ENCODE measurements around the gene RMC1.

Gene RMC1

GRCh38 chr18:23532848-23533247 is 29.5 kb downstream of the RMC1 start:
- peaks cover 41% of the 10 kb centered on the region for H3K36me3 Mint-ChIP-seq
- H3K27me3 Mint-ChIP-seq: no peaks in the 10 kb centered on the region
- DNase-seq (ENCODE audit: low spot score in 2 of 2) (no peak), ATAC-seq (ENCODE audit: low read depth) (no peak)
- H3K4me3 Mint-ChIP-seq: no peak overlapping the region
- H3K27ac Mint-ChIP-seq: peak overlapping the region; percentile 20
- H3K9me3 Mint-ChIP-seq: no peaks in the 10 kb centered on the region
- no peaks in the 10 kb centered on the region for H3K4me1 Mint-ChIP-seq

- peaks cover 4% of the 10 kb centered on the region for H3K4me1 Mint-ChIP-seq
- no peak overlapping the region for H3K27ac Mint-ChIP-seq
- no peaks in the 10 kb centered on the region for H3K27me3 Mint-ChIP-seq
- H3K36me3 Mint-ChIP-seq: peaks cover 35% of the 10 kb centered on the region
- H3K4me3 Mint-ChIP-seq: no peak overlapping the region
- ATAC-seq (ENCODE audit: low read depth) (no peak), DNase-seq (ENCODE audit: low spot score in 2 of 2) (no peak)
- H3K9me3 Mint-ChIP-seq: no peaks in the 10 kb centered on the region
These were observed 31.0 kb downstream of the RMC1 start for GRCh38 chr18:23534276-23534675.

GRCh38 chr18:23536204-23536603 is 32.9 kb downstream of the RMC1 start:
- H3K9me3 Mint-ChIP-seq: no peaks in the 10 kb centered on the region
- no peaks in the 10 kb centered on the region for H3K27me3 Mint-ChIP-seq
- peaks cover 21% of the 10 kb centered on the region for H3K36me3 Mint-ChIP-seq
- peaks cover 20% of the 10 kb centered on the region for H3K4me1 Mint-ChIP-seq
- no peak overlapping the region for H3K4me3 Mint-ChIP-seq
- no peak overlapping the region for H3K27ac Mint-ChIP-seq
- no peak for DNase-seq (ENCODE audit: low spot score in 2 of 2)
- ATAC-seq (ENCODE audit: low read depth): no peak

GRCh38 chr18:23537274-23537673 is 34.0 kb downstream of the RMC1 start:
- H3K27ac Mint-ChIP-seq: no peak overlapping the region
- no peak overlapping the region for H3K4me3 Mint-ChIP-seq
- H3K9me3 Mint-ChIP-seq: no peaks in the 10 kb centered on the region

GRCh38 chr18:23538001-23538400 is 34.7 kb downstream of the RMC1 start:
- H3K9me3 Mint-ChIP-seq: no peaks in the 10 kb centered on the region
- no peaks in the 10 kb centered on the region for H3K27me3 Mint-ChIP-seq
- H3K4me3 Mint-ChIP-seq: no peak overlapping the region
- H3K27ac Mint-ChIP-seq: no peak overlapping the region
- peaks cover 10% of the 10 kb centered on the region for H3K36me3 Mint-ChIP-seq
- H3K4me1 Mint-ChIP-seq: peaks cover 22% of the 10 kb centered on the region
- ATAC-seq (ENCODE audit: low read depth) (no peak), DNase-seq (ENCODE audit: low spot score in 2 of 2) (no peak)

More at GRCh38 chr18:23537274-23537673, 34.0 kb downstream of the RMC1 start:
- ATAC-seq (ENCODE audit: low read depth): no peak
- no peak for DNase-seq (ENCODE audit: low spot score in 2 of 2)
- H3K27me3 Mint-ChIP-seq: no peaks in the 10 kb centered on the region
- H3K36me3 Mint-ChIP-seq: peaks cover 14% of the 10 kb centered on the region
- peaks cover 22% of the 10 kb centered on the region for H3K4me1 Mint-ChIP-seq

- H3K9me3 Mint-ChIP-seq: no peaks in the 10 kb centered on the region
- no peak overlapping the region for H3K4me3 Mint-ChIP-seq
- H3K27me3 Mint-ChIP-seq: no peaks in the 10 kb centered on the region
- DNase-seq (ENCODE audit: low spot score in 2 of 2) (no peak), ATAC-seq (ENCODE audit: low read depth) (no peak)
- H3K27ac Mint-ChIP-seq: no peak overlapping the region
- H3K36me3 Mint-ChIP-seq: peaks cover 12% of the 10 kb centered on the region
- H3K4me1 Mint-ChIP-seq: peaks cover 22% of the 10 kb centered on the region
These were observed 35.6 kb downstream of the RMC1 start for GRCh38 chr18:23538870-23539269.

- DNase-seq (ENCODE audit: low spot score in 2 of 2): no peak
- Mint-ChIP-seq H3K9me3 (no peaks in the 10 kb centered on the region), H3K4me1 (peaks cover 22% of the 10 kb centered on the region), H3K4me3 (peak overlapping the region; percentile 37), H3K27me3 (no peaks in the 10 kb centered on the region), H3K27ac (no peak overlapping the region), H3K36me3 (peaks cover 16% of the 10 kb centered on the region)
- peak; percentile 31 for ATAC-seq (ENCODE audit: low read depth)
These were observed 36.0 kb downstream of the RMC1 start for GRCh38 chr18:23539296-23539695.

- ATAC-seq (ENCODE audit: low read depth): no peak
- Mint-ChIP-seq H3K4me3 (peak overlapping the region; percentile 37), H3K27ac (peak overlapping the region; percentile 20), H3K9me3 (no peaks in the 10 kb centered on the region), H3K27me3 (no peaks in the 10 kb centered on the region), H3K4me1 (peaks cover 22% of the 10 kb centered on the region), H3K36me3 (peaks cover 20% of the 10 kb centered on the region)
- DNase-seq (ENCODE audit: low spot score in 2 of 2): no peak
These were observed 36.7 kb downstream of the RMC1 start for GRCh38 chr18:23539911-23540525.

GRCh38 chr18:23540867-23541266 is 37.6 kb downstream of the RMC1 start:
- ATAC-seq (ENCODE audit: low read depth) (peak; percentile 94), DNase-seq (ENCODE audit: low spot score in 2 of 2) (peak in 1 of 2 donors; percentile 31)
- H3K27me3 Mint-ChIP-seq: no peaks in the 10 kb centered on the region
- peaks cover 22% of the 10 kb centered on the region for H3K4me1 Mint-ChIP-seq
- H3K9me3 Mint-ChIP-seq: no peaks in the 10 kb centered on the region
- no peak overlapping the region for H3K4me3 Mint-ChIP-seq
- H3K36me3 Mint-ChIP-seq: peaks cover 17% of the 10 kb centered on the region
- peak overlapping the region; percentile 57 for H3K27ac Mint-ChIP-seq

- ATAC-seq (ENCODE audit: low read depth): no peak
- no peaks in the 10 kb centered on the region for H3K9me3 Mint-ChIP-seq
- H3K27ac Mint-ChIP-seq: peak overlapping the region; percentile 57
- peaks cover 22% of the 10 kb centered on the region for H3K4me1 Mint-ChIP-seq
- no peak overlapping the region for H3K4me3 Mint-ChIP-seq
- H3K36me3 Mint-ChIP-seq: peaks cover 15% of the 10 kb centered on the region
- no peak for DNase-seq (ENCODE audit: low spot score in 2 of 2)
- no peaks in the 10 kb centered on the region for H3K27me3 Mint-ChIP-seq
These were observed 38.2 kb downstream of the RMC1 start for GRCh38 chr18:23541349-23542093.

GRCh38 chr18:23542461-23542860 is 39.1 kb downstream of the RMC1 start:
- Mint-ChIP-seq H3K4me3 (no peak overlapping the region), H3K4me1 (peaks cover 22% of the 10 kb centered on the region), H3K27ac (no peak overlapping the region), H3K36me3 (peaks cover 16% of the 10 kb centered on the region), H3K27me3 (no peaks in the 10 kb centered on the region), H3K9me3 (no peaks in the 10 kb centered on the region)
- DNase-seq (ENCODE audit: low spot score in 2 of 2) (no peak), ATAC-seq (ENCODE audit: low read depth) (no peak)

GRCh38 chr18:23545247-23545789 is 42.0 kb downstream of the RMC1 start:
- H3K27ac Mint-ChIP-seq: no peak overlapping the region
- DNase-seq (ENCODE audit: low spot score in 2 of 2): no peak
- no peaks in the 10 kb centered on the region for H3K27me3 Mint-ChIP-seq
- no peak for ATAC-seq (ENCODE audit: low read depth)
- no peaks in the 10 kb centered on the region for H3K9me3 Mint-ChIP-seq
- H3K4me3 Mint-ChIP-seq: no peak overlapping the region
- peaks cover 22% of the 10 kb centered on the region for H3K36me3 Mint-ChIP-seq
- H3K4me1 Mint-ChIP-seq: peaks cover 9% of the 10 kb centered on the region

GRCh38 chr18:23547306-23547705 is 44.0 kb downstream of the RMC1 start:
- Mint-ChIP-seq H3K27ac (no peak overlapping the region), H3K4me3 (no peak overlapping the region), H3K4me1 (peaks cover 2% of the 10 kb centered on the region), H3K36me3 (peaks cover 33% of the 10 kb centered on the region), H3K27me3 (no peaks in the 10 kb centered on the region), H3K9me3 (no peaks in the 10 kb centered on the region)
- DNase-seq (ENCODE audit: low spot score in 2 of 2) (no peak), ATAC-seq (ENCODE audit: low read depth) (no peak)

- Mint-ChIP-seq H3K27me3 (no peaks in the 10 kb centered on the region), H3K4me3 (no peak overlapping the region), H3K36me3 (peaks cover 38% of the 10 kb centered on the region), H3K9me3 (no peaks in the 10 kb centered on the region), H3K4me1 (peaks cover 2% of the 10 kb centered on the region), H3K27ac (no peak overlapping the region)
- no peak for DNase-seq (ENCODE audit: low spot score in 2 of 2)
- ATAC-seq (ENCODE audit: low read depth): no peak
These were observed 44.5 kb downstream of the RMC1 start for GRCh38 chr18:23547846-23548245.
